ENCODE results near the gene RELL1.

Gene RELL1

DNA sequence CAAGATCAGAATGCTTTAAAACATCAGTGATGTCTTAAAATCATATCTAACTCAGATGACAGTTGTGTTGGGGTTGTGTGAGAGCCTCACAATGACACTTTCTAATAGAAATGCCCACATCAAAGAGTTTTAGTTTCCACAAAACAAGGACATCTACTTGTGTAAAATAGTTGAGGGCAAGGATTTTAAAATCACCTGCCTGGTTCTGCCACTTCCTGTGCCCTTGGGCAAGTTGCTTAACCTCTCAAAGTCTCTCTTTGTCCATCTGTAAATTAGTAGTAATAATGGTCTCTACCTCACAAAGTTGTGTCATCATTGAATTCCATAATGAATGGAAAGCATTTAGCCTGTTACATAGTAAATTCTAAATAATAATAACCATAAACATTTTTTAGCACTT lies 41.9 kb upstream of the RELL1 start:
- no peak overlapping the region for H3K4me3 ChIP-seq (ENCODE audit: low read depth, low read length)
- TF ChIP-seq, protein P1, sequence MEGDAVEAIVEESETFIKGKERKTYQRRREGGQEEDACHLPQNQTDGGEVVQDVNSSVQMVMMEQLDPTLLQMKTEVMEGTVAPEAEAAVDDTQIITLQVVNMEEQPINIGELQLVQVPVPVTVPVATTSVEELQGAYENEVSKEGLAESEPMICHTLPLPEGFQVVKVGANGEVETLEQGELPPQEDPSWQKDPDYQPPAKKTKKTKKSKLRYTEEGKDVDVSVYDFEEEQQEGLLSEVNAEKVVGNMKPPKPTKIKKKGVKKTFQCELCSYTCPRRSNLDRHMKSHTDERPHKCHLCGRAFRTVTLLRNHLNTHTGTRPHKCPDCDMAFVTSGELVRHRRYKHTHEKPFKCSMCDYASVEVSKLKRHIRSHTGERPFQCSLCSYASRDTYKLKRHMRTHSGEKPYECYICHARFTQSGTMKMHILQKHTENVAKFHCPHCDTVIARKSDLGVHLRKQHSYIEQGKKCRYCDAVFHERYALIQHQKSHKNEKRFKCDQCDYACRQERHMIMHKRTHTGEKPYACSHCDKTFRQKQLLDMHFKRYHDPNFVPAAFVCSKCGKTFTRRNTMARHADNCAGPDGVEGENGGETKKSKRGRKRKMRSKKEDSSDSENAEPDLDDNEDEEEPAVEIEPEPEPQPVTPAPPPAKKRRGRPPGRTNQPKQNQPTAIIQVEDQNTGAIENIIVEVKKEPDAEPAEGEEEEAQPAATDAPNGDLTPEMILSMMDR (IDR thresholded peaks at IDR 0.05; ENCODE audit: borderline replicate concordance, insufficient read depth, low read depth, low read length): no peak

DNA sequence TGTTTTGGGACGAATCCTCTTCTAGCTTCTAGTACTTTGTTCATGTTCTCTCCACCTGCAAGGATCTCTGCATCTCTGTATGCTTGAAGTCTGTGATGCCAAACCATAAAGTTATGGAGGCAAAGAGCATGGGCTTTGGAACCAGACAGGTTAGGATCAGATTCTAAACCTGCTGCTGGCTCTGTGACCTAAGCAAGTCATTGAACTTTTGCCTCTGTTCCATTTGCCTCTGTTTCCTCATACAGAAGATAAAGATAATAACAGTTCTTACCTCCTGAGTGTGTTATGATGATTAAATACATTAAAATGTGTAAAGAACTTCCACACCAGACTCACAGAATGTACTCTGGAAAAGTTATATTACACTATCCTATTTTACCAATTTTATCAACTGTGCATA lies 41.5 kb upstream of the RELL1 start:
- no peak overlapping the region for H3K4me3 ChIP-seq (ENCODE audit: low read depth, low read length)
- TF ChIP-seq, protein P1 (IDR thresholded peaks at IDR 0.05; ENCODE audit: borderline replicate concordance, insufficient read depth, low read depth, low read length): no peak

DNA sequence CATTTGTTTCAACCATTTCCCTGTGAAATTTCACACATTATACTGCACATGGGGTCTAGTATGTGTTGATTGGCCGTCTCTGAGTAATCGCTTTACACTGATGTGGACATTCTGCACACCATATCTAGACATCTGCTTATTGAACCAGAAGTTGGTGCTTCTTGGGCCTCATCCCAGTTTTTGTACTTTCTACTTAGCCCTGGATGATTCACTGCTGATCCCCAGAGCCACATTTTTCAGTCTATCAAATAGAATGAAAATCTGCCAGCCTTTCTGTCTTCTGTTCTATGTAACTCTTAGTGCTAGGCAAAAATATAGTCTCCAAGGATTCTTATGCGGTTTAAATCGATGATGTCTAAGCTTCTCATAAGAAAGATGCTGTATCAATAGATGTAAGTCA lies 40.5 kb upstream of the RELL1 start:
- TF ChIP-seq, protein P1 (IDR thresholded peaks at IDR 0.05; ENCODE audit: borderline replicate concordance, insufficient read depth, low read depth, low read length): no peak

DNA sequence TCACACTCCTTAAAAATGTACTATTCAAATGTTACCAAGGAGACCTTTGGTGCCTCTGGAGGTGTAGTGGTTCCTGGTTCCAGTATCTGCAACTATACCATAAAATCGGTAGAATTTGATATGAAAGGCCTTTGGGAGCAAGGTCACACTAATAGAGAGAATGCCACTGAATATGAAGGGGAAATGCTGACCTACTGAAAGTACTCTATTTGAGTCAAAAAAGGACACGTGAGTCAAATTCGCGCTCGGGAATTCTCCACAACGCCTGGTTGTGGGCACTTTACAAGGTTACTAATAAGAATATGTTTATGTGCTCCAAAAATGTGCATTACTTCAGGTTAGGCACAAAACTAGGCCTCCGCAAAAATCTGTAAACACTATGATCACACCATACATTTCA lies 39.5 kb upstream of the RELL1 start:
- no peak overlapping the region for H3K4me3 ChIP-seq (ENCODE audit: low read depth, low read length)
- TF ChIP-seq, protein P1 (IDR thresholded peaks at IDR 0.05; ENCODE audit: borderline replicate concordance, insufficient read depth, low read depth, low read length): no peak

More for the DNA sequence above, 40.5 kb upstream of the RELL1 start:
- H3K4me3 ChIP-seq (ENCODE audit: low read depth, low read length): no peak overlapping the region

DNA sequence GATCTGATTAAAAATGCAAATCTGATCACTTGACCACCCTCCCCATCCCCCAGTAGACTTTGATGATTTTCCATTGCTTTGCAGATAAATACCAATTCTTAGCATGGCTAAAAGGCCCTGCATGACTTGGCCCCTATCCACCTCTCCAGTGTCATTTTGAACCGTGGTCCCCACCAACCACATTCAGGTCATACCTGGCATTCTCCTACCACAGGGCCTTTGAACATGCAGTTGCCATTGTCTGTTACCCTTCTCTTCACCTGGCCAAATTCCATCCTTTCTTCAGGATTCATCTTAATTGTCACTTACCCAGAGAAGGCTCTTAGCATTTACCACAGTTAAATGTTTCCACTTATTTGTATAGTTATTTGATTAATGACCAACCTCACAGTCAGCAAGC lies 36.9 kb upstream of the RELL1 start:
- H3K4me3 ChIP-seq (ENCODE audit: low read depth, low read length): no peak overlapping the region
- TF ChIP-seq, protein P1 (IDR thresholded peaks at IDR 0.05; ENCODE audit: borderline replicate concordance, insufficient read depth, low read depth, low read length): no peak

DNA sequence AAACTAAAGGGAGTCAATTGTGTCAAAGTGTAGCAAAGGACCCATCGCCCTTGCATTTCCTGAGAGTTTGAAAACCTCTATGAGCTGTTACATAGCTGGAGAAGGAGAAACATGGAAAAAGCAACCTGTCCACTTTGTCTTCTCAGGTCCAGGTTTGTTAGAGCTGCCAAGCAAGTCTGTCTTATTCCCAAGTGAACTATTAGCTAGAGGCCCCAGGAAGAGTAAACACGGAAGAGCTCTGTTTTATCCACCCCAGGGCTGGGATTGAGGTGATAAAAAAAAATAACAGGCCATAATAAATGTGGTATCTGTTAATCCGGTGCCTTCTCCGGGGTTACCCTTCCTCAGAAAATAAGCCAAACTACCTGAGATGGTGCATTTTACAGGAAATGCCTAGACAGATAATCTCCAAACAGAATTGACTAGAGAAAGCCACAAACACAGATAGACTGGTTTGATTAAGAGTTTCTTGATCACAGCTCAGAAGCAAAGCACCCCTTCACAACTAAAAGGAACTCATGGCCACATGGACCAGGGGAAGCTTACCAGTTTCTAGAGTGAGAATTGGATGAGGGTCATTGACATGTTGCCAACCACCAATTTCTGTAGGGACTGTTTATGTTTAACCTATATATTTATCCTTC lies 35.9 kb upstream of the RELL1 start:
- no peak overlapping the region for H3K4me3 ChIP-seq (ENCODE audit: low read depth, low read length)
- TF ChIP-seq, protein P1 (IDR thresholded peaks at IDR 0.05; ENCODE audit: borderline replicate concordance, insufficient read depth, low read depth, low read length): no peak

DNA sequence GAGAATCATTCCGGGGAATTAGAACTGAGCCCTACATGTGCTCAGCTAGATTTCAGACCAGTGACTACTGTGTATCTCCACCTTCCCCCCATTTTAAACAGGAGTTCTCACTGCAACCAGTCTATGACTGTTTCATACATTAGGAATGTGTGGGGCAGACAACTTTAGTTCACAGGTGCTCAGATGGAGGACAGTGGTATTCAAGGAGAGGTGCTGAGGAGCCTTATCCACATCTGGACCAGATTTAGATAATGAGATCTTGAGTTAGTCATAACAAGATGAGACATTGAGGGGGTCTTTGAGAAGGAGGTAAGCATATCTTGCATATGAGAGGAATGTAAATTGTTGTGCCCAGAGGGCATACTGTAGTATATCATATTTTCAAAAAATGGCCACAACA lies 32.8 kb upstream of the RELL1 start:
- no peak overlapping the region for H3K4me3 ChIP-seq (ENCODE audit: low read depth, low read length)
- TF ChIP-seq, protein P1 (IDR thresholded peaks at IDR 0.05; ENCODE audit: borderline replicate concordance, insufficient read depth, low read depth, low read length): no peak
